Measurements from ENCODE around the gene ZC3H12D. TPM values are rescaled to one million over a fixed set of nuclear protein-coding genes. Genes with fewer than 3 reads are reported as not detected.

ZC3H12D gene
- total and polyA plus RNA-seq, 2 of the 13 experiments (the other 11 are each of a cell fraction or from before 2014, with no cell fraction given): 1.2 to 2.7 TPM

DNA sequence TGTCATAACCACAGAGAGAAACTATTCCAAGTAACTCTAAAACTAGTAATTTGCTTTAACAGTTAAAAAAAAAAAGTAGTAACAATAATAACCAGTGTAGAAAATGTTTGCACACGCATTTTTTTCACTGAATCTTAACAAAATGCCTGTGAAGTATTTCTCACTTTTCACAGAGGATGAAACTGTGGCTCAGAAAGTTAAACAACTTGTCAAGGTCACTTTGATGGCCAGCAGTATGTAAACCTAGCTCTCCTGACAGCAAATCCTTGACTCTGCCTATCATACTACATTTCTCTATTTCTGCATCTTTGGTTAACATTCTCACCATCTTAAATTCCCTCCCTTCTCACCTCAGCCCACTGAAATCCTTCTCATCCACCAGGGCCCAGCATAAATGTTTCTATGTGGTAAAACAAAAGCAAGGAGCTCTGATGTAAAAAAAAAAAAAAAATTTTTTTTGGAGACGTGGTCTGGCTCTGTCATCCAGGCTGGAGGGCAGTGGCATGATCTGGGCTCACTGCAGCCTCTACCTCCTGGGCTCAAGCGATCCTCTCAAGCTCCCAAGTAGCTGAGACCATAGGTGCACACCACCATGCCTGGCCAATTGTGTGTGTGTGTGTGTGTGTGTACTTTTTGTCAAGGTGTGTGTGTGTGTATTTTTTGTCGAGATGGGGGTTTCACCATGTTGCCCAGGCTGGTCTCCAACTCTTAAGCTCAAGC lies 26.1 kb upstream of the ZC3H12D start (continued):
- TF ChIP-seq ZNF142 (CRISPR knock-in tag; IDR thresholded peaks at IDR 0.05) (no peak), SOX5 (CRISPR knock-in tag; IDR thresholded peaks at IDR 0.05; ENCODE audit: borderline replicate concordance) (peak; percentile 25; the same call in 1 of the 2 replicates), ZMAT3 (CRISPR knock-in tag; conservative IDR thresholded peaks at IDR 0.05) (no peak), FOXJ3 (CRISPR knock-in tag; IDR thresholded peaks at IDR 0.05; ENCODE audit: borderline replicate concordance) (peak; percentile 20; the same call in 1 of the 2 replicates), ZKSCAN8 (CRISPR knock-in tag; IDR thresholded peaks at IDR 0.05; ENCODE audit: borderline replicate concordance) (0 out of 2 replicates have a peak, but pooled peaks have one; percentile 25), PHF21A (CRISPR knock-in tag; IDR thresholded peaks at IDR 0.05) (no peak), SOX6 (IDR thresholded peaks at IDR 0.05) (no peak), SOX6 (CRISPR knock-in tag; IDR thresholded peaks at IDR 0.05) (0 out of 2 replicates have a peak, but pooled peaks have one; percentile 35), ZBTB1 (CRISPR knock-in tag; IDR thresholded peaks at IDR 0.05; ENCODE audit: borderline replicate concordance) (no peak), HMGXB4 (CRISPR knock-in tag; IDR thresholded peaks at IDR 0.05; ENCODE audit: borderline replicate concordance in 1 of 2, low read depth in 1 of 2) (no peak), ZNF329 (CRISPR knock-in tag; IDR thresholded peaks at IDR 0.05; ENCODE audit: low read depth) (no peak), TBL1XR1 (IDR thresholded peaks at IDR 0.05; ENCODE audit: borderline replicate concordance, low read length, partially characterized antibody) (no peak)
- TF ChIP-seq, protein P1, sequence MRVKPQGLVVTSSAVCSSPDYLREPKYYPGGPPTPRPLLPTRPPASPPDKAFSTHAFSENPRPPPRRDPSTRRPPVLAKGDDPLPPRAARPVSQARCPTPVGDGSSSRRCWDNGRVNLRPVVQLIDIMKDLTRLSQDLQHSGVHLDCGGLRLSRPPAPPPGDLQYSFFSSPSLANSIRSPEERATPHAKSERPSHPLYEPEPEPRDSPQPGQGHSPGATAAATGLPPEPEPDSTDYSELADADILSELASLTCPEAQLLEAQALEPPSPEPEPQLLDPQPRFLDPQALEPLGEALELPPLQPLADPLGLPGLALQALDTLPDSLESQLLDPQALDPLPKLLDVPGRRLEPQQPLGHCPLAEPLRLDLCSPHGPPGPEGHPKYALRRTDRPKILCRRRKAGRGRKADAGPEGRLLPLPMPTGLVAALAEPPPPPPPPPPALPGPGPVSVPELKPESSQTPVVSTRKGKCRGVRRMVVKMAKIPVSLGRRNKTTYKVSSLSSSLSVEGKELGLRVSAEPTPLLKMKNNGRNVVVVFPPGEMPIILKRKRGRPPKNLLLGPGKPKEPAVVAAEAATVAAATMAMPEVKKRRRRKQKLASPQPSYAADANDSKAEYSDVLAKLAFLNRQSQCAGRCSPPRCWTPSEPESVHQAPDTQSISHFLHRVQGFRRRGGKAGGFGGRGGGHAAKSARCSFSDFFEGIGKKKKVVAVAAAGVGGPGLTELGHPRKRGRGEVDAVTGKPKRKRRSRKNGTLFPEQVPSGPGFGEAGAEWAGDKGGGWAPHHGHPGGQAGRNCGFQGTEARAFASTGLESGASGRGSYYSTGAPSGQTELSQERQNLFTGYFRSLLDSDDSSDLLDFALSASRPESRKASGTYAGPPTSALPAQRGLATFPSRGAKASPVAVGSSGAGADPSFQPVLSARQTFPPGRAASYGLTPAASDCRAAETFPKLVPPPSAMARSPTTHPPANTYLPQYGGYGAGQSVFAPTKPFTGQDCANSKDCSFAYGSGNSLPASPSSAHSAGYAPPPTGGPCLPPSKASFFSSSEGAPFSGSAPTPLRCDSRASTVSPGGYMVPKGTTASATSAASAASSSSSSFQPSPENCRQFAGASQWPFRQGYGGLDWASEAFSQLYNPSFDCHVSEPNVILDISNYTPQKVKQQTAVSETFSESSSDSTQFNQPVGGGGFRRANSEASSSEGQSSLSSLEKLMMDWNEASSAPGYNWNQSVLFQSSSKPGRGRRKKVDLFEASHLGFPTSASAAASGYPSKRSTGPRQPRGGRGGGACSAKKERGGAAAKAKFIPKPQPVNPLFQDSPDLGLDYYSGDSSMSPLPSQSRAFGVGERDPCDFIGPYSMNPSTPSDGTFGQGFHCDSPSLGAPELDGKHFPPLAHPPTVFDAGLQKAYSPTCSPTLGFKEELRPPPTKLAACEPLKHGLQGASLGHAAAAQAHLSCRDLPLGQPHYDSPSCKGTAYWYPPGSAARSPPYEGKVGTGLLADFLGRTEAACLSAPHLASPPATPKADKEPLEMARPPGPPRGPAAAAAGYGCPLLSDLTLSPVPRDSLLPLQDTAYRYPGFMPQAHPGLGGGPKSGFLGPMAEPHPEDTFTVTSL (CRISPR knock-in tag; IDR thresholded peaks at IDR 0.05; ENCODE audit: borderline replicate concordance): peak; percentile 63; the same call in 1 of the 2 replicates

All from HepG2 (cell line).